Measurements from ENCODE around the gene E2F1.

DNA sequence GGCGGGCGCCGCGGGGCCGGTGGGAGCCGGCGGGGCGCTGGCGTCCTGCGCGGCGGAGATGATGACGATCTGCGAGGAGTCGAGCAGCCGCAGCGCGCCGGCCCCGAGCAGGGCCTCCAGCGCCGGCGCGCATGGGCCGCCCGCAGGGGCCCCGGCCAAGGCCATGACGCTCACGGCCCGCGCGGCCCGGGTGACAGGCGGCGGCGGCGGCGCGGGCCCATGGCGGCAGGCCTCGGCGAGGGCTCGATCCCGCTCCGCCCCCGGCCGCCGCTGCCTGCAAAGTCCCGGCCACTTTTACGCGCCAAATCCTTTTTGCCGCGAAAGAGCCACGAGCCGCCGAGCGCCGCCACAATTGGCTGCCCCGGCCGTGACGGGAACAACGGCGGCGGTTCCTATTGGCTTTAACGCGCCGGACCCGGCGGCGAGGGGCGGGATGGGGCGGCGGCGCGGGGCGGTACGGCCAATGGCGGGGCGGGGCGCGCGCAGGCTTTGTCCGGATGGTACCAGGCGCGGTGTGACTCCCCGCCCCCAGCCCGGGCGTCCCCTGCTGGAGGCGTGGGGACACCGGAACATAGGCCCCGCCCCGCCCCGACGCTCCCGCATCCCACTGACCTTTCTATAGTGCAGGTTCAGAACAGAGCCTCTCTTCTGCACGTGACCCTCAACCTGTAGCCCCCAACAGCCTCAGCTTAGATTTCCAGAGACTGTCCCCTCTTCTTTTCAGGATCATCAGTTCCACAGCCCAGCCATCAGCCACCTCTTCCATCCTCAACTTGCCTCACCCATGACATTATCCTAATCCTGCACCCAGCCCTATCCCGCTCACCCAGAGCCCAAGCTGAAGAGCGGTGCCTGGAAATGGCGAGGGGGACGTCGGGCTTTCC, at the start of gene E2F1:
- TF ChIP-seq POLR2A (IDR thresholded peaks at IDR 0.05; ENCODE audit: low read depth, low read length) (no peak), POLR2AphosphoS5 (IDR thresholded peaks at IDR 0.05; ENCODE audit: insufficient read depth, low read depth, low read length) (peak; percentile 31), EZH2 (IDR thresholded peaks at IDR 0.05; ENCODE audit: borderline replicate concordance, low read depth, low read length, severe bottlenecking) (no peak), JUN (IDR thresholded peaks at IDR 0.05; ENCODE audit: borderline replicate concordance, insufficient read depth, insufficient read length, low read depth) (no peak), FOS (IDR thresholded peaks at IDR 0.05; ENCODE audit: borderline replicate concordance, insufficient read depth, low read length) (no peak), MYC (IDR thresholded peaks at IDR 0.05; ENCODE audit: low read depth, low read length) (no peak), GATA2 (IDR thresholded peaks at IDR 0.05; ENCODE audit: insufficient read depth, insufficient read length, low read depth, low read length) (no peak)
- TF ChIP-seq, protein P1, sequence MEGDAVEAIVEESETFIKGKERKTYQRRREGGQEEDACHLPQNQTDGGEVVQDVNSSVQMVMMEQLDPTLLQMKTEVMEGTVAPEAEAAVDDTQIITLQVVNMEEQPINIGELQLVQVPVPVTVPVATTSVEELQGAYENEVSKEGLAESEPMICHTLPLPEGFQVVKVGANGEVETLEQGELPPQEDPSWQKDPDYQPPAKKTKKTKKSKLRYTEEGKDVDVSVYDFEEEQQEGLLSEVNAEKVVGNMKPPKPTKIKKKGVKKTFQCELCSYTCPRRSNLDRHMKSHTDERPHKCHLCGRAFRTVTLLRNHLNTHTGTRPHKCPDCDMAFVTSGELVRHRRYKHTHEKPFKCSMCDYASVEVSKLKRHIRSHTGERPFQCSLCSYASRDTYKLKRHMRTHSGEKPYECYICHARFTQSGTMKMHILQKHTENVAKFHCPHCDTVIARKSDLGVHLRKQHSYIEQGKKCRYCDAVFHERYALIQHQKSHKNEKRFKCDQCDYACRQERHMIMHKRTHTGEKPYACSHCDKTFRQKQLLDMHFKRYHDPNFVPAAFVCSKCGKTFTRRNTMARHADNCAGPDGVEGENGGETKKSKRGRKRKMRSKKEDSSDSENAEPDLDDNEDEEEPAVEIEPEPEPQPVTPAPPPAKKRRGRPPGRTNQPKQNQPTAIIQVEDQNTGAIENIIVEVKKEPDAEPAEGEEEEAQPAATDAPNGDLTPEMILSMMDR (IDR thresholded peaks at IDR 0.05; ENCODE audit: extremely low read depth in 1 of 2, insufficient read depth in 1 of 2, low read depth in 1 of 2, low read length in 2 of 2): peak in 1 of 2 donors; percentile 30
- TF ChIP-seq, protein P2, sequence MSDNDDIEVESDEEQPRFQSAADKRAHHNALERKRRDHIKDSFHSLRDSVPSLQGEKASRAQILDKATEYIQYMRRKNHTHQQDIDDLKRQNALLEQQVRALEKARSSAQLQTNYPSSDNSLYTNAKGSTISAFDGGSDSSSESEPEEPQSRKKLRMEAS (IDR thresholded peaks at IDR 0.05; ENCODE audit: insufficient read depth, insufficient read length): no peak
